LoVo (cell line): ENCODE measurements around the gene DCUN1D2.
"Not testable (repeated sequence)": the region's sequence is repeated elsewhere in the genome, so short reads cannot be mapped to it uniquely, and the experiment has no call there.

Experiments
- DNase-seq: peaks from one replicate; pipeline ENCODE4 v3.0.0-alpha.2; 2016; ENCODE audit warnings: low spot score

DCUN1D2 gene

DNA sequence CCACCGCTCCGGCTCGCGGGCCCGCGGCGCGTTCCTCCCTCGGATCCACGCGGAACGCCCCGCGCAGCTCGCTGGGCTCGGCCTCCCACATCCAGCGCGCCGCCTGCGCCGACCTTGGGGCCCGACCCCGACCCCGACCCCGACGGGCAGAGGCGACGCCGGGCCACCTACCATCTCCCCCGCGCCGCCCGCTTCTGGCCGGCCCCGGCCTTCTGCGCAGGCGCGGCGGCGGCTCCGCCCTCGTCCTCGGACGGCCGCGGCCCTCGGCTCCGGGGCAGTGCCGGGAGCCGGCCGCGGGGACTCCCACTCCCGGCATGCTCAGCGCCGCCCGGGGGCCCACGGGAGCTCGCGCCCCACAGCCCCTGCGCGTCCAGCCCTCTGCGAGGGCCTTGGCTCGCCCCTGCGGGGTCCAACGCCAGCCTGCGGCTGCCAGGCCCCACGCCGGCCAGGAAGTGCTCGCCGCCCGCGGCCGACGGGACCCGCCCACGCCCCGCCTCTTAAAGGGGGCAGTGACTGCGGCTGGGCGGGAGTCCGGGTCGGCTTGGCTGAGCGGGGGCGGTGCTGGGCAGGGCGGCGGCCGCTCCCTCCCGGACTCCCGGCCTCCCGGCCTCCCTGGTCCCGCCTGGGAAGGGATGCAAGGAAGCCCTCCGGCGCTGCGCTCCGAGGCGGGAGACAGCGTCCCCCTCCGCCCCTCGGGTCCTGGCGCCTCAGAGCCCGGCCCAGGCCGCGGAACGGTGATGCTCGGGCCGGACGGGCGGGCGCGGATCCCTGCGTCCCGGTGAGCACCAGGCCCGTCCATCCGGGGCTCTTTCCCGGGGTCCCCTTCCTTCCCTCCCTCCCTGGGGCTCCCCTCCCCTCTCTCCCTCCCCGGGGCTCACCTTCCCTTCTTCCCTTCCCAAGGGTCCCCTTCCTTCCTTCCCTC lies at the start of gene DCUN1D2:
DCUN1D2 (minus strand) TSS at position 216 of the 922 bp plus-strand sequence; CDS start at position 174, 42 bp downstream.
- DNase-seq: peak; percentile 91

GRCh38 chr13:113539822-113540221 lies 49.3 kb upstream of the DCUN1D2 start:
- no peak for DNase-seq

GRCh38 chr13:113539176-113539575 lies 48.7 kb upstream of the DCUN1D2 start:
- no peak for DNase-seq

DNA sequence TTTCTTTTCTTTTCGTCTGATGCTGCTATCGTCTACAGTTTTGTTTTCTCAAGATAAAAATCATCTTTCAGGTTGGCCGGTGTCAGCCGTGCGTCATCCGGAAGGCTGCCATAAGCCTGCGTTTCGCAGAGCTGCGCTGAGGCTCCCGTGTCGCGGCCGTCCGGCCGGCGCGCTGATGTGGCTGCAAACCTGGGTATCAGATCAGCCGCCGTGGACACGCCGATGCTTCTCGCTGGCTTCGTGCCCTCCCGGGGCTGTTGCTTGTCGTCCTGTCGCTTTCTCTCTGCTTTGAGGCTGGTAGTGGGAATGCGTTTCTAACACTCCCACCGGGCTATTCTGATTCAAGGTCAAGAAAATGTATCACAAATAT lies 48.2 kb upstream of the DCUN1D2 start:
- no peak for DNase-seq

GRCh38 chr13:113537909-113538688 lies 47.6 kb upstream of the DCUN1D2 start:
- DNase-seq: no peak

GRCh38 chr13:113537205-113537604 lies 46.7 kb upstream of the DCUN1D2 start:
- DNase-seq: no peak

DNA sequence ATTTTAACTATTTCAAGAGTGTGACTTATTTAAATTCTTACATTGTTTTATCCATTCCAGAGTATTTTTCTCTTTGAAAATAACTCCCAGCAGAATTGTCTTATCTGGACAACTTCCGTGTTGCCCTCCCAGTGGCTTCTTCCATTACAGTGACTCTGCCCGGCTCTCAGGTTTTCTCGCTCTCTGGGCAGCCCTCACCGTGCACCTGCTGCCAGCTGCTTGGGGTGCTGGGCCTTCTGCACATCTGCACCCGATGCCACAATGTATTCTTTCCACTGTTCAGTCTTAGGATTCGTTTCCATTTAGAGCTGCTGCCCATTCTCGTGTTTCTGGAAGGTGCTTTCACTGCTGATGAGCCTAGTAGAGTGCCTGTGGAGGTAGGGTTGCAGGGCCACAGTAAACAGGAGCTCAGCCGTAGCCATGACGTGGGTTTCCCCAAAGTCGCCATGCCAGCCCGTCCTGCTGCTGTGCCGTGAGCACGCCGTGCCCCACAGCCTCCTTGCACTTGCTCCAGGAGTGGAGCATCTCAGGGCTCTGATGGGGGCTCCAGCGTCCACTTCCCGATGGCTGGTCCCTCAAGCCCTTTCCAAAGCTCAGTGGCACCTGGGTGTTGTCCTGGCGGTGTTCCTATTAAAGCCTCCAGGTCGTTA lies 46.1 kb upstream of the DCUN1D2 start:
- no peak for DNase-seq

- DNase-seq: no peak
Observed at GRCh38 chr13:113535381-113535781, 44.9 kb upstream of the DCUN1D2 start.

GRCh38 chr13:113534236-113534860 lies 43.8 kb upstream of the DCUN1D2 start:
- DNase-seq: no peak

DNA sequence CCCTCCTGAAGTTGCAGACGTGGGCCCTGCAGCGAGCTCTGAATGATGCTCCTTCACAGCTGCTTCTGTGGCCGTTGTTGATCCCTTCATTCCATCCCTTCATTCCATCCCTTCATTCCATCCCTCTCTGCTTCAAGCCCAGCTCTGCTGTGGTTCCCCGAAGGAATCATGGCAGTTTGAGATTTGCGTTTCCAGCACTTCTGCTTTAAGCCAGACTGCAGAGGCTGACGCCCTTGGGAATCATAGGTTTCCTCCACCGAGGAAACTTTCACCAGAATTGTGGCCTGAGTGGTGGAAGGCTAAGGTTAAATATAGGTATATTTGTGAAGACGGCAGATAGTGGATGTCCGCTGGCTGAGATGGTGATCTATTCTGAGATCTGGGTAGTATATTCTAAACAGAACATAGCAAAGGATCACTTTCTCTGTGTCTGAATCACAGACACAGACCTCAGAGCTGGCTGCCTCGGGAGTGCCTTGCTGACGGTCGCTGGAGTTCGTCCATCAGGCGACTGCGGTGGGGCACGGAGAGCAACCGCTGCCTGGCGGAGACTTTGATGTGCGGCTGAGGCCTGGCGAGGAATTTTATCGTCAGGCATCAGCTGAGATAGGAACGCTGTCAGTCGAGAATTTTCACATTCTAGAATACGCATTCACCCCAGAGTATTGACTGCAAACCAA lies 42.8 kb upstream of the DCUN1D2 start:
- DNase-seq: no peak

- no peak for DNase-seq
Observed at GRCh38 chr13:113532156-113532806, 41.8 kb upstream of the DCUN1D2 start.

GRCh38 chr13:113531041-113531873 lies 40.7 kb upstream of the DCUN1D2 start:
- DNase-seq: no peak

- DNase-seq: no peak
Observed at GRCh38 chr13:113528813-113529180, 38.3 kb upstream of the DCUN1D2 start.

- DNase-seq: no peak
Observed at GRCh38 chr13:113528101-113528812, 37.7 kb upstream of the DCUN1D2 start.

- no peak for DNase-seq
Observed at GRCh38 chr13:113527272-113527958, 36.9 kb upstream of the DCUN1D2 start.

DNA sequence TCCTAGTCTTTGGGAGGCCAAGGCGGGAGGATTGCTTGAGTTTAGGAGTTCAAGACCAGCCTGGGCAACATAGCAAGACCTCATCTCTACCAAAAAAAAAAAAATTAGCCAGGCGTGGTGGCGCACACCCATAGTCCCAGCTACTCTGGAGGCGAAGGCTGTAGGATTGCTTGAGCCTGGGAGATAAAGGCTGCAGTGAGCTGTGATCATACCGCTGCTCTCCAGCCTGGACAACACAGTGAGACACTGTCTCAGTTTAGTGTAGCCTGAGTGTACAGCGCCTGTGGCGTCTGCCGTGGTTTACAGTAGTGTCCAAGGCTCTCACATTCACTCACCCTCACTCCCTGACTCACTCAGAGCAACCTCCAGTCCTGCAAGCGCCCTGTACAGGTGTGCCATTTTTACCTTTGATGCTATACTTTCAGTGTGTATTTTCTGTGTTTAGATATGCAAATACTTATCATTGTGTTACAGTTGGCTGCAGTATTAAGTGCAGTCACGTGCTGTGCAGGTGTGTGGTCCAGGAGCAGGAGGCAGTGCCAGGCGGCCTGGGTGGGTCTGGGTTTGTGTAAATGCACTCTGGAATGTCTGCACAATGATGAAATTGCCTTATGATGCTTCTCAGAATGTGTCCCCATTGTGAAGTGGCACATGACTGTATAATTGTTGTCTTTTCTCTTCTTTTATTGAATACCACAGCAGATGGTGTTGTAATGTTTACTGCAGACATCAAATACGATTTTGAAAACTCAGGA lies 36.1 kb upstream of the DCUN1D2 start:
- DNase-seq: no peak

- not testable (repeated sequence) for DNase-seq
Observed at GRCh38 chr13:113522438-113522837, 31.9 kb upstream of the DCUN1D2 start.

GRCh38 chr13:113520571-113520970 lies 30.1 kb upstream of the DCUN1D2 start:
- no peak for DNase-seq
